AG08395 (cell line): ENCODE measurements around the gene TIMM44.
"Not testable (repeated sequence)": the region's sequence is repeated elsewhere in the genome, so short reads cannot be mapped to it uniquely, and the experiment has no call there.

Source experiments
- DNase-seq: peaks from one replicate; pipeline ENCODE4 v3.0.0; 2012; ENCODE audit warnings: mixed read lengths, low spot score

Gene TIMM44

DNA sequence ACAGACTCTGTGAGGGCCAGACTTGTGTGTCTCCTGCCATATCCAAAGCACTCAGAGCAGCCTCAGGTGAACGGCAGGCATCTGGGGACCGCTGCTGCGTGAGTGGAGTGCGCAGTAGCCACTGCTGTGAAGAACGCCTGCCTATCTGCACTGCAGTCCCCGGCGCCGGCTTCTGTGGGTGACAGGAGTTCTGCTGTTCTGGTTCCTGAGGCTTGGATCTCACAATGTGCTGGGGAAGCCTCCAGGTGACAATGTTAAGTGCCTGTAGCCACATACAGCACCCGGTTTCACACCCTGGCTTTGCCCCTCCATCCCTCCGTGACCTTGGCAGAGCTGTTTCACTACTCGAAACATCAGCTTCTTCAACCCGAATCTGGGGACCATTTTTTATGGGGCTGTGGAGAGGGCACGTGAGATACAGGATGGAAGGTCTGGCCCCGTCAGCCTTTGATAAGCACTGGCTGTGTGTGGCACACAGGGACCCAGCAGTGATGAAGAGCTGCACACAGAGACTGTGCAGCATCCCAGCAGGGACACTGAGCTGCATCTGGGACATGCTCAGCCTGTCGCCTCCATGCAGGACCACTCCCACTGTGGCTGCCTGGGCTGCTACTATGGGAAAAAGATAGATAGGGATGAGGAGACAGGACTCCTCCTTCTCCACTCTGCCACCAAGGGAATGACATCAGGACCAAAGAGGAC lies 33.7 kb upstream of the TIMM44 start:
- DNase-seq = no peak

DNA sequence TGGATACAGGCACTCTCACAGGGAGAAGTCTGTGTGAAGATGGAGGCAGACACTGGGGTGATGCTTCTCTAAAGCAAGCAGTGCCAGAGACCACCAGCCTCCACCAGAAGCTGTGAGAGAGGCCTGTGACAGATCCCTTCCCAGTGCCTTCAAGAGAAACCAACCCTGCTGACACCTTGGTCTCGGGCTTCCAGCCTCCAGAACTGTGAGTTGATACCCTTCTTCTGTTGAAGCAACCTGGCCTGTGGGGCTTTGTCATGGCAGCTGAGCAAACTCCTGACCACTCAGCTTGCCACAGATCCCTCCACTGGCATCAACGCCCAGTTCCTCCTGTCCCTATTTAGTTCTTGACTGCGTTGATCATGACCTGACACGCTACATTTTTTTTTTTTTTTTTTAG lies 33.0 kb upstream of the TIMM44 start:
- no peak for DNase-seq

DNA sequence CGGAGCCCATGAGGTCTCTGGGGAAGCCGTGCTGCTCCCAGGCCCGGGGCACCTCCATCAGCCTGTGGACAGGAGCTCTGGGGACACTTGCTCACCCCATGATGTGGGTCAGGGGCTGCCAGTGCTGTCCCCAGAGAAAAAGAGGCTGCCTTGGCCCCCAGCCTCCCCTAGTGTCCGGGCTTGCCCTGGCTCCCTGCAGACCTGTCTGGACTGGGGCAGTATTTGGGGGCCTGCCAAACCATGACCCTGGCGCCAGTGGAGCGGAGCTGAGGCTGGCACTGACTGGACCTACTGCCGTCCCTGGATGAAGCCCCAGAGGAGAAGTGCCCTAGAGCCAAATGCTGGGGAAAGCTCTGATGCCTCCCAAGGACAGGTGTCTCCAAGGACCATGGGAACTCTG lies 31.6 kb upstream of the TIMM44 start:
- no peak for DNase-seq

DNA sequence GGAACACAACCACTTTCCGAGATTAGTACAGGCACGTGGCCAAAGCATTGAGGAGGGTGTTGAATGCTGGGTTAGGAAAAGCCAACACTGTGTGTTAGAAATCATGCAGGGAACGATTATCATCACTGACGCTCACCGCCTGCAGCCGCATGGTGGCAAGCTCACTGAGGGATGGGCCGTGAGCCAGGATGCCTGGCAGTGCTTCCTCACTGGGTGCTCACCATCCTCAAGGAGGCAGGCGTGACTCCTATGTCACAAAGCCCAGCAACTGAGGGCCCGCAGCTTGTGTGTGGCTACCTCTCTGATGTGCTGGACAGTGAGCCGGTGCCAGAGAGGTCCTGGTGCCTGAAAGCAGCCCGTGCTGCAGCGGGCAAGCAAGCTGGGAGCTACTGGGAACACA lies 30.4 kb upstream of the TIMM44 start:
- DNase-seq = no peak

DNA sequence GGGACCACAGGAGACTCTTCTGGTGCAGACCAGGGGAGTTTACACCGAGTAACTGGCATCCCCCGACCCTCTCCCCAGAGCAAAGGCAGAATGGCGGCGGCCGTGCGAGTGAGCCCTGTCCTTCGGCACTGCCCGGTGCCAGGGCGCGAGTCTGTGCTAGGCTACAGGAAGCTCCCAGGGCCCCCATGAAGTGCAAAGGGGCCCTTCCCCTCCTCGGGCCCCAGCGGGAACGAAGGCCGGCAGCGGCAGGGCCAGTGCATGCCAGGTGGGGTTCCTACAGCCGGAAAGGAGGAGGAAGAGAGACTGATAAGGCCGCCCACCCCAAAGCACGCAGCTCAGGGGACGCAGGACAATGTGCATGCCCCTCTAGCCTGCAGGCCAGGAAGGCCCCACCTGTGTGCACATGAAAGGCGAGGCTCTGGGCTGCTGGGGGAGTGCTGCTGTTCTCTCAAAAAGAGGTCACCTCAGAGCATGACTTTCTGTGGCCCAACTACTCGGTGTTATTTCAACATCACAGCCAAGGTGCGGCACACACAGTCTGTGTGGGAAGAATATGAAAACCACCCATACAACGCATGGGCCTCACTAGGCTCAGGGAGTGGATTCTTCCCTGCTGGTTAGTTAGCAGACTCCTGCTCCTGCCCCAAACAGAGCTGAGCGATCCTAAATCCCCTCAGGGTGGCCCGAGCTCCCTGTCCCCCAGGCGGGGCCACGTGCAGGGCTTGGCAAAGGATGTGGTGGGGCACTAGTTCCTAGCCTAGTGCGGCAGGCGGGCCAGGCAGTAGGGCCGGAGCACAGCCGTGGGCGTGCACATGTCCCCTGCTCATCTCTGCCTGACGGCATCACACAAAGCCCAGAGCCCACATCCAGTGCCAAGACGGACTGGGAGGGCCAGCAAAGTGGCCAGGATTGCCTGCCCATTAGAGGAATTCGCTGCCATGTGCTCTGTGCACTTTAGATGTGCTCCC lies 28.4 kb upstream of the TIMM44 start:
- no peak for DNase-seq

DNA sequence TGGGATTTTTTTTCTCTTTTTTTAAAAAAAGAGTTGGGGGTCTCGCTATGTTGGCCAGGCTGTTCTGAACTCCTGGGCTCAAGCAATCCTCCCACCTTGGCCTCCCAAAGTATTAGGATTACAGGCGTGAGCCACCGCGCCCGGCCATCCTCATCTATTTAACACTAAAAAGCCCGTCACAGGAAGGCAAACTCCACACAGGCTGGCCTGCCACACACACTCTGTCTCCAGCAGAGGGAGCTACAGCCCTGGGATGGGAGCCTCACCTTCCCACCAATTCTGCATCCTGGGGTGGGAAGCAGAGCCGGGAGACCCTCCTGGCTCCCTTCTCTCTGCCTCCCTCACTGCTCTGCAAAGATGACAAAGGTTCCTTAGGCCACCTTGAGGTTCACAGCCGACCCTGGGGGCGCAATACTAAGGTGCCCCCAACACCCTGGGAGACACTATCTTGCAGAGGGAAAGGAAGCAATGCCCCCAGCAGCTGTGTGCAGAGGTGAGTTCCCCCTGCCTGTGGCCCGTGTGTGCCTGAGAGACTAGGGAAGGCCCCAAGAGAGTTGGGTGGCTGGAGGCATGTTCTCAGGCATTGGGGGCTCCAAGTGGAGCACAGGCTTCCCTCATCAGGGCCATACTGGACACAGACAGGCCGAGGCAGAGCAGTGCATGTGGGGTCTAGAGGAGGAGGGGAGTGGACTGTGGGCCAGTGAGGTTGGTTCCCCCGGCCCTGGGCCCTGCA lies 27.4 kb upstream of the TIMM44 start:
- peak; percentile 57 for DNase-seq

DNA sequence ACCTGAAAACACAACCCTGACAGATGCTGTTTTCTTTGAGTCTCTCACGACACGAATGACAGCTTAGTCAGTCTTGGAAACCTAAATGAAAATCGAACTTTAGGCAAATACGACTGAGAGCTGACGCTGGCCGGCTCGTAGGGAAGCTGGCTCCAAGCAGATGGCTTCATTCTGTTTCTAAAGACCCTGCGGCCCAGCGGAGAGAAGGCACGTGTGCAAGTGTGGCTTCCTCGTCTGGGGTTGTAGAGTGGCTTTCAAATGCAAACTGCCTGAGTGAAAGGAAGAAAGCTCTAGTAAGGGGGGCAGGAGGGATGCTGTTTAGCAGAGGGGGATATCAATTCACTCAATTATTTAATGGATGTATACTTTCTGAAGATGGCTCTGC lies 26.1 kb upstream of the TIMM44 start:
- DNase-seq = no peak

DNA sequence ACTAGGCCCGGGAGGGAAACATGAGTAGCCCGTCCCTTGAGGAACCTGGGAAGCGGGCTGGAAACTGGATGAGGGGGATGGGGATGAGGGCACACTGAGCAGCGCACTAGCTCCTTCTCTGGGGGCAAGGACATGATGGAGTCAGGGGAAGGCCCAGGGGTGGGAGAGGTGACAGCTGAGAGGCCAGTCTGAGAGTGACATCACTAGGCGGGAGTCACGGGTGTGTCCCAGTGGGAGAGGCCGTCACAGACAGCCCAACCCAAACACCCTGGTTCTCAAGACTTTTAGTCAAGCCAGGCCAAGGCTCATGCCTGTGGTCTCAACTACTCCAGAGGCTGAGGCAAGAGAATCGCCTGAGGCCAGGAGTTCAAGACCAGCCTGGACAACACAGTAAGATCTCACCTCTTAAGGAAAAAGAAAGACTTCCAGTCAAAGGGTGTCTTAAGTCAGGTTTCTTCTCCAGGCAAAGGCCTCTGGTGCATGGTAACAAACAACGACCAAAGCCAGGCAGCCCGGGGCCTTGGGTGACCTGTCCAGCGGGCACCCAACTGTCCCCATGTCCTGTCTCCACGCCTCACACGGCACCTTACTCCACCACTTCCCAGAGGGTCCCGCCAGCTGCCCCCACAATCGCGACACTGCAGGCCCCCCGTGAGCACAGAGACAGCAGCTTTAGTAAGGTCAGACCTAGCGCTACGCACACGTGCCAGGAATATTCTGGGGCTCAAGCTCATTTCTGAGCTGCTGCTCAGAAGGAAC lies 25.5 kb upstream of the TIMM44 start:
- DNase-seq = no peak

DNA sequence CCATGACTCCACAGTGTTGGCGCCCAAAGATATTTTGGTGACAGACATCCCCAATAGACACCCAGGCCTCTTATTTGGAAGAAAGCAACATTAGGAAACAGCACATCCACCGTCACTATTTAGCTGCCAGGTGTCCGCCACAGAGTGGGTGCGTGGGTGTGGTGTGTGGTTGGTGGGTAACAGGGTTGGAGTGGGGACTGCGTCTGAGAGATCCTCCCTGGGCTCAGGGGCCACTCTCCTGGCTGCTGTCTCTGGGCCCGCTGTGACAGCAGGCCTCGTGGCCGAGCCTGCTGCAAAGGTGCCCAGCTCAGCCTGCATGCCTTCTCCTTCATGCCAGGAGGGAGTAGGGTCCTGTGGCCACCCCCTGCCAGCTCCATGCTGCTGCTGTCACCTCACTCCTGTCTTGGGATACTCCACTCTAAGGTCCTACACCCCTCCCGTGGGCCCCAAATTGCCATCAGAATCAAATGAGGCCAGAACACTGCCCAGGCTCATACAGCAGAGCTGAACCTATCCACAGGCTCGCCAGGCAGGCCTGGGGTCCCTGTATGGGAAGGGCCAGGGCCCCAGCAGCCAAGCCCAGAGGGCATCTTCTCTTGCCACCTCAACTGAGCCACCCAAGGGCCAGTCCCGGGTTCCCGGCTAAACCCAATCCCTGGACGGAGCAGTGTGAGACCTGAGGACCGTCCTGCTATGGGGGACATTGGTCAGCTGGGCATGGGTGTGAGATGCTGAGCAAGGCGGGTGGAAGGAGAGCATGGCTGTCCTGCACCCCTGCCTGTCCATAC lies 24.7 kb upstream of the TIMM44 start:
- no peak for DNase-seq

DNA sequence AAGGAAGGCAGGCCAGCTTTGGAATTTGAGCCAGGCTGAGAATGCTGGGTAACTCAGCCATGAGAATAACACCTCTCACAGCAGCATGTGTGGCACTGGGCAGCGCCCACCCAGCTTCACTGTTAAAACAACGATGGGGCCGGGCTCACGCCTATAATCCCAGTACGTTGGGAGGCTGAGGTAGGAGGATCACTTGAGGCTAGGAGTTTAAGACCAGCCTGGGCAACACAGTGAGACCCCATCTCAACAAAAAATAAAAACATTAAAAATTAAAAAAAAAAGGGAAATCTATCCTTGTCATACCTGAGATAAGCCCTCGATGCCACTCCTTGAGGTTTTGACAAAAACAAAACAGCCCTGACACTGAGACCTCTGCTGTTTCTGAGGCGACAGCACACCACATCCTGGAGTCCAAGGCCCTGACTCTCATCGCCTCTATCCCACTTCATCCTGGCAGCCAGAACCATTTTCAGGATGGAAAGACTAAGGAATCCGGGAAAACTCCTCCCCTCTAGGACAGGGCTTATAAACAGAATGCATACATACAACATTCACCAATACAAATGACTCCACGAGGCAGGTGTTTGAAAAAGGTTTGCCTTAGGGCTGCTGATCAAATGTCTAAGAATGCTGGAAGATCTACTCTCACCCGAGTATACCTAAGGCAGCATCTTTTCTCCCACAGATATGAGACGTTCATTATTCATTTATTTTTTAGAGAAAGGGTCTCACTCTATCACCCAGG lies 22.6 kb upstream of the TIMM44 start:
- DNase-seq = no peak

DNA sequence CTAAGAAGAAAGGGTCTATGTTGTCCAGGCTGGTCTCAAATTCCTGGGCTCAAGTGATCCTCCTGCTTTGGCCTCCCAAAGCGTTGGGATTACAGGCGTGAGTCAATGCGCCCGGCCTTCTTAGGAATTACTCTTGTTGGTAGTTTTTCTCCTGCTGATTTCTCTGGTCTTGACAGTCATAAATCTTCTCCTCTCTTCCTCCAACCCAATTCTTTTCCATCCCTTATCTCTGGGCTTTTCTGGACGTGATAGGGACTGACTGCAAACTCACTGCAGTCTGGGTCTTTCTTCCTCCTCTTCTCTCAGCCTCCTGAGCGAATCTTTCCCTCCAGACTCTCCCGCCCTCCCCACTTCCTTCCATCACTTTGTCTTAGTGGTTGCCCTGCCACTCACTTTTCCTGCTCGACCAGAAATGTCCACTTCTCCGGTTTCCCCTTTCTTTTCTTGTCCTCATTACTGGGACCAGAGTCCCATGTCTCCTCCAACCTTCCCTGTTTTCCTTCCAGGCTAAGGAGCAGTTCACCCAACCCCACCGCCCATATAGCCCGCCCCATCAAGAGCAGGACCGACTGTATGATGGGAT lies 21.9 kb upstream of the TIMM44 start:
- DNase-seq = no peak

DNA sequence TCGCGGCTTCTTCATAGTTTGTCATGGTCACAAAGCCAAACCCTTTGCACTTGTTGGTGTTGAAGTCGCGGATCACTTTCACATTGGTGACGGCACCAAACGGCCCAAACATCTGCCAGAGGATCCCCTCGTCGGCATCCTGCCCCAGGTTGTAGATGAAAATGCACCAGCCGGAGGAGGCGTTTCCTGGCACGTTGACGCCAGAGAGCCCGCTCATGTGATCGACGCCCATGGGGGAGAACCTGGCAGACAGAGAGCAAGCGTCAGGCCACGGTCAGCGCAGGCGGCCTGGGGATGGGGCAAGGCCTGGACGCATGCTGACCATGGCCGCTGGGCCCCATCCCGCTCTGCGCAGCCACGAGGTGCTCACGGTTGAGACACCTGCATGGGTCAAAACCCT lies 20.1 kb upstream of the TIMM44 start:
- no peak for DNase-seq

DNA sequence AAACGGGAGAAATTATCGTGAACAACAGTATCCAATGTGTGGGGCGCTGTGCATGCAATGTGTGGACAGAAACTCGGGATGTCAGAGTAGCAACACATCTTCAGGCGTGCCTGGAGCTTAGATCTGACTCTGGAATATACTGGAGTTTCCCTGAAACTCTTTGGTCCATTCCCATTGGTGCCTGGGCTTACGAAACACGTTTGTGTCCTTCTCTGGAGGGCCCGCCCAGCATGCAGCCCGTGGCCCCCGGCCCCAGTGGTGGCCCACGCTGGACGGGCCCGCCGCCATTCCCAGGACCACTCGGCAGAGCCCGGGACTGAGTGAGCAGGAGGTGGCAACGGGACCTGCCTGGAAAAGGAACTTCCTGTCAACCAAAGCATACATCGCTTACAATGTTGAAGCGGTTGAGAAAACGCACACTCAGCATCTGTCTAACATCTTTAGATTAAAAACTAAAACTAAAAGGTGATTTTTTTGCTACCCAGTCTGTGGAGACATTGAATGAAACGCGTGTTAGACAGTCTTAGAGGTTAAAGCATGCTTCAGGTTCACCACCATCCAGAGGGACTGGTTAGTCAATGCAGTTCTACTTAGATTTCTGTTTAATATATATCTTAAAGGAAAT lies 19.3 kb upstream of the TIMM44 start:
- no peak for DNase-seq

DNA sequence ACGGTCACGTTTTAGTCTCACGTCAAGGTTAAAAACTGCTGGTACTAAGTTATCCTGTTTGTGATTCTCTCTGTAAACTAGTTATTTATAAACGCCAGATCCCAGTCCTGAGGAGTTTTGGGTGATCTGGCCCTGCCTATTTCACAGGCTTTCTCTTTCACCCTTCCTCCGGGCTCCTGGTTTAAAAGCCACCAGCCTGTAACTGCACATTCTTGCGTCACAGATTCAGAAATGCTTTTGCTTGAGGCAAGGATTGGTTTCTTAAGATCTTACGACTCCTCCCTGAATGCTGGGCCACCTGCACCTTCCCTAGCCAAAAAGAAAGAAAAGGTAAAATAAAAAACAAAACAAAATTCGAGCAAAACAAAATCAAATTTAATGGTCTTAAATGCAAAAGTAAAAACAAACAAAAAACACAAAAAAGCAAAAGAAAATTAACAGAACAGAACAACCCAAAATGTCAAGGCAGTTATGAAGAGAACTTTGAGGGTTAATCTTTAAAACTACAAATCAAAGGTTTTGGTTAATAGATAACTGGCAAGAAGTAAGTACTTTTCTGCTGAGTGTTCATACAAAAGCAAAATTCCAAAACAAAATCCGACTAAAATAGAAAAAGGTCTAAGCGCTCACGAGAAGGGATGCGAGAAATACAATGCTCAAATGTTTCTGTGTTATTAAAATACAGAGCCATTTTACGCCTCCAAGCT lies 18.6 kb upstream of the TIMM44 start:
- no peak for DNase-seq

DNA sequence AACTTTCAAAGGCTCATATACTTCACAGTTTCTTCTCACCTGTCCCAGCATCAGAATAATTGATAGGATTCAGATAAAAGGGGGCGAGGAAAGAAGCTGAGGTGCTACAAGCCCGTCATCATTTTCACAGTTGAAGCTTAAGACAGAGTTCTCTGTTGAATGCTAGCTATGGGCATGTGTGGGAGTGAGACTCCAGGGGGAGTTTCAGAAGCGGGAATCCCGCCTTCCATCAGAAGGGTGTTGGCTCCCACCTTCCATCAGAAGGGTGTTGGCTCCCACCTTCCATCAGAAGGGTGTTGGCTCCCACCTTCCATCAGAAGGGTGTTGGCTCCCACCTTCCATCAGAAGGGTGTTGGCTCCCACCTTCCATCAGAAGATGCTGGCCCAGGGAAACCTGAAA lies 17.6 kb upstream of the TIMM44 start:
- DNase-seq = not testable (repeated sequence)

DNA sequence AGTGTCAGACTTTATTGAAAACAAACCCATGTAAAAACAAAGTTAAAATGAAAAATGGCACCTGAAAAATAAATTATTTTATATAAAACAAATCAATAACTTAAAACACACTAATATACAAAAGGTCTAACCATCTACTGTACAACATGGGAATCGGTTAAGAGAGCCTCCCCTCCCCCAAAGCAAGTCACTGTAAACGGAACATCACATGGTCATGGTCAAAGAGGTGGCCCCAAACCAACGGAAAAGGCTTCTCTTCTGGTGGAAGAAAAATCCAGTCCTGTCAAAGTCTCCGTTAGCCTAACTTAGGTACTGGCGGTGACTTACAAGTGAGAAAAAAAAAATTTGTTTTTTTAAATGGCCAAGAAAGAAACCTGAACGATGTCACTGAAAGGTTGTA lies 15.7 kb upstream of the TIMM44 start:
- no peak for DNase-seq

DNA sequence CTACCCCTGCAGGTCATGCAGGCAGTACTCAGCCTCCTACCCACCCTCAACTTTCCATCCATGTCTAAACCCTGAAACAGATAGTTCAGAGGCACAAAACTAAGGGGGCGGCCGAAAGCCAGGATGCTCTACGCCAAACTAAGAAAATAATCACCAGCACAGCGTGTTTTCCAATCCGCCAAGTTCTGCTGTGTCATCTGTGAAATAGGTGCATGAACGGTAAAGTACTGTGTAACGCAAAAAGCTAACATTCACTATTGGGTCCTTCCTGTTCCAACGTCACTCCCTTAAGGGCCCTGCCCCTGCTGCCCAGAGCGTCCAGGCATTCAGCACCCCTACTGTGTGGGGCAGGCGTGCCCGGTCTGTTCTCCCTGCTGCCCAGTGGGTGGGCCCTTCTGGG lies 12.2 kb upstream of the TIMM44 start:
- DNase-seq = no peak

DNA sequence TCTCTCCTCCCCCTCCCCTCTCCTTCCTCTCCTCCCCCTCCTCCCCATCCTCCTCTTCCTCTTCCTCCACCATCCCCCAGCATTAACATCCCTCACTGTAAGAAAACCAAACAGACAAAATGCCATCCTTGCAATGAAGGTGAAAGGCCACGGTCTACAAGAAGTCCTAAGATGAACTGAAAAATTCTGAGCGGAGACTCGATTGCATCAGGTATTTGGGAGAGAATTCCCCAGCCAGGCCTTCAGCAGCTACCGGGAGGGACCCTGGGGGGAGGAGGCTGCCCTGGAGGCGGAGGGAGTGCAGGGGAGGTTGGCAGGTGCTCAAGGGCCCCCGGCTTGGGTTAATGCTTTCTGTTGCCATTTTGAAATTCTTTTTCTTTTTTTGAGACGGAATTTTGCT lies 10.1 kb upstream of the TIMM44 start:
- no peak for DNase-seq

DNA sequence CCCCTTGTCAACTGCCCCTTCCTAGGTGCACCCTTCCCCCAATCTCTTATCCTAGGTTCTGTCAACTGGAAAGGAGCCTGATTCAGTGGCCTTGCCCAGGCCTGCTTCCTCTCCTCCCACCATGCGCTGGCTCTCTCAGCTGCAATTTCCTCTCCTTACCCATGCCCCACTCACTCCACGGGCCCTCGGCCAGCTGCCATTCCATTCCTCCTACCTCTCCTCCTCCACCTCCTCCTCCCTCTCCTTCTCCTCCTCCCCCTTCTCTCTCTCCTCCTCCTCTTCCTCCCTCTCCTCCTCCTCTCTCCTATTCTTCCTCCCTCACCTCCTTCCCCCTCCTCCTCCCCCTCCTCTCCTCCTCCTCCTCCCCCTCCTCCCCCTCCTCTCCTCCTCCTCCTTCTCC lies 9.6 kb upstream of the TIMM44 start:
- DNase-seq = peak; percentile 37
